NCI-H526 treated with DMSO at 0.1 percent for 48 hours (cell line): ENCODE data around the gene FBXW9.
"Not testable (repeated sequence)": the region's sequence is repeated elsewhere in the genome, so short reads cannot be mapped to it uniquely, and the experiment has no call there.

Experiments
- DNase-seq: peaks from one replicate; lab custom pipeline; 2025; lab: John Stamatoyannopoulos, UW

Gene FBXW9

GRCh38 chr19:12681074-12681987 is 15.1 kb downstream of the FBXW9 start, which contains the start of gene DHPS:
DHPS (minus strand) TSS chr19:12681880; CDS start chr19:12681766, 114 bp downstream.
- peak; percentile 93 for DNase-seq

- DNase-seq, result no peak
These were observed 16.4 kb downstream of the FBXW9 start for GRCh38 chr19:12680034-12680433.

DNA sequence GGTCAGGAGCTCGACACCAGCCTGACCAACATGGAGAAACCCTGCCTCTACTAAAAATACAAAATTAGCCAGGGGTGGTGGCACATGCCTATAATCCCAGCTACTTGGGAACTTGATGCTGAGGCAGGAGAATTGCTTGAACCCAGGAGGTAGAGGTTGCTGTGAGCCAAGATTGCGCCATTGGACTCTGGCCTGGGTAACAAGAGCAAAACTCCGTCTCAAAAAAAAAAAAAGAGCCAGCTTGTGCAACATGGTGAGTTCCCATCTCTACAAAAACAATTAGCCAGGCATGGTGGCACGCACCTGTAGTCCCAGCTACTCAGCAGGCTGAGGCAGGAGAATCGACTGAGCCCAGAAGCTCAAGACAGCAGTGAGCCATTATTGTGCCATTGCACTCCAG is 18.4 kb downstream of the FBXW9 start:
- DNase-seq, result not testable (repeated sequence)

DNA sequence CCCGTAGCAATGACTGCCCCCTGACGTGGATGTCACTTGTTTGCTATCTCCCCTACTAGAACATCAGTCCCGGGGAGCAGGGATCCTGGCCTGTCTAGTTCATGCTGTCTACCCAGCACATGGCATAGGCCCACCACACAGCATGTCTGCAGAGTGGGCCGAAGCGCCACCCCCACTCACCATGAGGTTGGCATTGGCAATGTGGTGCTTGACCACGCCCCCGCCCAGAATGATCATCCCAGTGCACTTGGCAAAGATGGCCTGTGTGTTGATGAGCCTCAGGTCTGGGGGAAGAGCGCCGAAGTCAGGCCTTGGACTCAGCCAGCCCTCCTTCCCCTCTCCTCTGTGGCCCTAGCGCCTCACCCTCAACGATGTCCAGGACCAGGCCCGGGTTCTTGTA is 19.5 kb downstream of the FBXW9 start:
- no peak for DNase-seq

GRCh38 chr19:12676384-12676792 is 20.0 kb downstream of the FBXW9 start:
- DNase-seq, result peak; percentile 5

GRCh38 chr19:12675940-12676339 is 20.5 kb downstream of the FBXW9 start:
- DNase-seq, result no peak

GRCh38 chr19:12675399-12675798 is 21.0 kb downstream of the FBXW9 start:
- DNase-seq, result no peak

DNA sequence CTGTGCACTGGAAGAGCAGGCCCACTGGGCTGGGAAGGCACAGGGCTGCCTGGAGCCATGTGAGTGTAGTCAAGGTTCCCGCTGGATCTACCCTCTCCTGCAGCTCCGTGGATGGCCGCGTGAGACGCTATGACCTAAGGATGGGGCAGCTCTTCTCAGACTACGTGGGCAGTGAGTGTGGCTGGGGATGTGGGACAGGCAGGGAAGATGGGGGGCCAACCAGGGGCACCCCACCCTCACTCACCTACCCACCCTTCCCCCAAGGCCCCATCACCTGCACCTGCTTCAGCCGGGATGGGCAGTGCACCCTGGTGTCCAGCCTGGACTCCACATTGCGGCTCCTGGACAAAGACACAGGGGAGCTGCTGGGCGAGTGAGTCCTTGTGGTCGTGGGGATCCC is 23.7 kb downstream of the FBXW9 start:
- DNase-seq, result no peak

- no peak for DNase-seq
These were observed 26.1 kb downstream of the FBXW9 start for GRCh38 chr19:12670159-12670928.

GRCh38 chr19:12669270-12670158 is 26.9 kb downstream of the FBXW9 start:
- peak; percentile 69 for DNase-seq

GRCh38 chr19:12668932-12669269 is 27.5 kb downstream of the FBXW9 start:
- DNase-seq, result no peak

DNA sequence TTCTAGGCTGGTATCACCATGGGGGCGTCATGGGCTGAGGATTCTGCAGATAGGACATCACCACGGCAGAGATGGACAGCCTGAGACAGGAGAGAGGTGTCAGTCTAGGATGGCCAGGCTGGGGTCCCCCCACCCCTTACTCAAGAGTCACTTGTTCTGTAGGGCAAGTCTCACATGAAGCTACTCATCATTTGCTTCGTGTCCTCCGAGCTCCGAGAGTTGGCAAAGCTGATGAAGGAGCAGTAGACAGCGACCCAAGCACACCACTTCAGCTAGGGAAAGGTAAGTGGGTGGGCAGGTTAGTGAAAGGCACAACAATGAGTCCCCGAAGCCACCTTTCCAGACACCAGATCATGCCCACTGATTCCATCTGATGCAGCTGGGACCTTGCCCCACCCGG is 28.1 kb downstream of the FBXW9 start:
- no peak for DNase-seq

DNA sequence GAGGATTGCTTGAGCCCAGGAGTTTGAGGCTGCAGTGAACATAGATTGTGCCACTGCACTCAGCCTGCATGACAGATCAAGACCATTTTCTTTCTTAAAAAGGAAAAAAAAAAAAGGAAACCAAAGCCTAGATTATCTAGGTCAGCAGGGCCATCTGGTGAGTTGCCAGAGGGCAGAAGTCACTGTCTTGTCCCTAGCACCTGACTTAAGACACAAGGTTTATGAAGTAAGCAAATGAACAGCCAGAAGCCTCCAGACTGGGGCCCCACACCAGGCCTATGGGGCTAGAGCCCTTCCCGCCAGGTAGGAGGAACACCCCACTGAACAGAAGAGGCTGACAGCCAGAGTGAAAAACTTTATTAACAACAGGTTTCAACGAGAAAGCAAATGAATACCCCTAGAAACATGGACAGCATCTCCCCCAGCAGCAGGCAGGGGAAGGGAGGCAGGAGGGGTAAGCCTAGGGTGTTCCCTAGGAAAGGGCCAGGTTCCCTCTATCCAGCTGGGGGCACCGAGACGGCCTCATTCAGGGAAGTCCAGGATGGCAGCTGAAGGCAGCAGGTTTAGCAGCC is 28.6 kb downstream of the FBXW9 start:
- DNase-seq, result no peak

DNA sequence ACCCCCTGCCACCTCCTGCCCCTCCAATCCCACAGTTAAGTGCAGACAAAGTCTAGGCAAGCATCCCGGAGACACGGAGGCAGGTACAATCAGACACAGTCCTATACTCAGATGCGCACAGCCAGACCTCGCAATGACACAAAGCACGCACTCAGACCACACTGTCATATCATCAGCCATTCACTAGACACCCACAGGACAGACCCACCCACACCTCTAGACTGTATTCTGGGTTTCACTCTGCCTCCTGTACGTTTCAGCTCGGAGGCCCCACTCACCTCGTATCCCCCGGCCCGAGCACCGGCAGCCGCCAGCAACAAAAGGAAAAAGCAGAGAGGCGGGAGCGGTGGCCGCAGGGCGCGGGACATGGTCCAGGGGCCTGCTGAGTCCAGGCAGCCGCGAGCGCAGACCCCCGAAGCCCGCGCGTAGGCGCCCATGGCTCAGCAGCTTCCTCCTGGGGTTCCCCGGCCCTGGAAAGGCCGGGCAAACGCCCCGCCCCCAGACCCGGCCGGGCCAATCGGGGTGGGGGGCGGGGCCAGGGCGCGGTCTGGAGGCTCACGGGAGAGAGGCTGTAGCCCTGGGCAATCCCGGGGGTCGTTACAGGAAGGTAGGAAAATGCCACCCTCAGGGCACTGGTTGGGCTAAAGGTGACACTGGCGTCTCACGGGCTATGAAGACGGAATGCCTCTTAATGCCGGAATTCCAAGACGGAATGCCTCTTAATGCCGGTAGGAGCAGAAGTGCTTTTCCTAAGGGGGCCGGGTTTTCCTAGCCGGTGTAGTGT is 30.0 kb downstream of the FBXW9 start, which contains the start of the genes MAN2B1 and WDR83:
Gene MAN2B1, minus strand, starts transcription at position 478 of the 784 bp plus-strand sequence. Its CDS starts 41 bp downstream, at position 437.
Gene WDR83, plus strand, starts transcription at position 543 of the 784 bp plus-strand sequence. CDS start 2,984 bp downstream, outside the sequence.
- DNase-seq, result peak; percentile 15

DNA sequence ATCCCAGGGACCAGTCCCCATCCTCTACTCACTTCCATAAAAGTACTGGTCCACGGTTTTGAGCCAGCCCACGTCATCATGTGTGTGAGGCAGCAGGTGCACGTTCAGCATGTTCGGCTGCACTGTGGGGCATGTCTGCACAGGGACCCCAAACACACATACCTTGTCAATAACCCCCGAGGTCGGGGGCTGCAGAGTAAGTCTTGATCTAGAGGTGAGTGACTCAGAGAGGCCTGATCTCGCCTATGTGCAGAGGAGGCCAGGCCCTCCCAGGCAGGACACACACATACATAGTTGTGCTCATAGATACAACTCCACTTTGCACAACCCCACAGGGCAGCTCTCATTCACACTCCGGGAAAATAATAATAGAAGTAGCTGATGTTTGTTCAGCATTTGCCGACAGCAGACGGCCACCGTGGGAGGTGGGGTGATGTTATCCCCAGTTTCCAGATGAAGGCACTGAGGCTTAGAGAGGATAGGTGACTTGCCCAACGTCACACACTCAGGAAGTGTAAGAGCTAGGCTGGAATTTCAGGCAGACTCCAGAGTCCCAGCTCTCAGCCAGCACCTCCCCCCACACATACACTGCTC is 30.7 kb downstream of the FBXW9 start:
- DNase-seq, result no peak

DNA sequence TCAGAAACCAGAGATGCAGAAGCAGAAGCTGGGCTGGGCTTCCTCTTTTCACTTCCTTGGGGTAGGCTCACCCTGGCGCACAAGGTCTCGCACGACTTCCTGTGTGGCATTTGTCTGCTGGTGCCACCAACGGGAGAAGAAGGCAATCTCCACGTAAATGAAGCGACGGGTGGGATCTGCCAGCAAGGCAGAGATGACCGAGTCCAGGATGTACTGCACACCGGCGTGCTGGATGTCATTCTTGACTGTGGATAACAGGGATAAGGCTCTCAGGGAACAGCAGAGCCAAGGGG is 31.2 kb downstream of the FBXW9 start:
- no peak for DNase-seq

GRCh38 chr19:12664406-12665280 is 31.8 kb downstream of the FBXW9 start:
- no peak for DNase-seq

GRCh38 chr19:12660980-12661379 is 35.5 kb downstream of the FBXW9 start:
- no peak for DNase-seq

DNA sequence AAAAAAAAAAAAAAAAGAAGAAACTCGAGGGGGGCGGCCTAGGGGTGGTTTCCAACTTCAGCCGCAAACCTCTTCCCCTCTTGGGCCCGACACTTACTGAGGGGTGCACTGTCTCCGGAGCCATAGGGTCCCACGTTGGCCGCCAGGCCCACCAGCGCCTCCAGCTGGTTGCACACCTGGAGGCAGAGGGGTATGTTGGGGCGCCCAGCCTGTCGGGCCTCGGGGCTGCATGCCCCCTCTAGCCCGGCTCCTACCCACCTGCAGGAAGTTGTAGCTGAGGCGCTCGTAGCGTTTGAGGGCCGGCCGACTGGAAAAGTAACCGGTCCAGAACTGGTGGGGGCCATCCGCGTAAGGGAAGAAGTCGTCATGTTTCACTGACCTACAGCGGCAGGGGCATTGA is 38.5 kb downstream of the FBXW9 start:
- DNase-seq, result no peak
